Brain microvascular endothelial cell (primary cell): ENCODE data around the gene GNG12.

ENCODE experiments used
- DNase-seq: peaks from one replicate; pipeline ENCODE4 v3.0.0-alpha.2; 2020
- H3K27ac ChIP-seq: fragments of 250-450 bp; sonication (Bioruptor Pico); 2 replicates; pipeline ENCODE4 v1.5.1; 2020; ENCODE audit warnings: mild to moderate bottlenecking, moderate library complexity
- H3K27me3 ChIP-seq: fragments of 250-450 bp; sonication (Bioruptor Pico); replicated peaks from 2 replicates; pipeline ENCODE4 v1.5.1; 2020; ENCODE audit warnings: mild to moderate bottlenecking
- H3K36me3 ChIP-seq: fragments of 250-450 bp; sonication (Bioruptor Pico); replicated peaks from 2 replicates; pipeline ENCODE4 v1.5.1; 2020; ENCODE audit warnings: mild to moderate bottlenecking
- H3K4me3 ChIP-seq: 2 replicates; pipeline ENCODE4 v1.5.1; 2011; ENCODE audit warnings: low read depth, mild to moderate bottlenecking, control low read depth, low read length, moderate library complexity
- CTCF ChIP-seq: IDR thresholded peaks from 2 replicates; pipeline ENCODE4 v1.5.1; 2011; ENCODE audit warnings: low read depth, mild to moderate bottlenecking, moderate library complexity, low read length, control low read depth, inconsistent platforms; ENCODE audit errors: missing control alignments
- in situ Hi-C: cut with HindIII; loops from 2 replicates; pipeline ENCODE4 v1.10.0; 2017; ENCODE audit warnings: low sequenced_read_pairs, low pct_ligation_motif_present

The GNG12 gene

GRCh38 chr1:67655581-67655980 is 177.7 kb downstream of the GNG12 start:
- DNase-seq = no peak
- no peaks in the 10 kb centered on the region for H3K36me3 ChIP-seq
- in situ Hi-C loops = no loop called here
- no peaks in the 10 kb centered on the region for H3K27me3 ChIP-seq
- H3K4me3 ChIP-seq = no peak overlapping the region
- H3K27ac ChIP-seq = no peak overlapping the region
- no peak for TF ChIP-seq CTCF

DNA sequence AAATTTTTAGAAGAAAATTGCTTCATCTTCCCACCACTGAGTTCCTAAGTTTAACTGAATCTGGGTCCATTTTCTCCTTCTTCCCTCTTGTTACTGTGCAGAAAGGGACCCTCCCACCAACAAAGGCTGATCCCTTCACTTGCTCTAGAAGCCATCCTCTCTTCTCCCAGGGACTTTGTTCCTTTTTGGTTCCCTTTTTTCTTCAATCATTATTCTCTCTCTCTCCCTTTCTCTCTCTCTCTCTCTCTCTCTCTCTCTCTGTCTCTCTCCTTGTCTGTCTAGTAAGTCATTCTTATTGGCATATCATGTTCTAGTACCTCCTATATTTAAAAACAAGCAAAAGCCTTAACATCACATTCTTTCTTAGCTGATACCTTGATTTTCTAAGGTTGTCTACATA is 180.0 kb downstream of the GNG12 start:
- no peak for TF ChIP-seq CTCF
- no peak for DNase-seq
- in situ Hi-C loops = no loop called here
- Histone ChIP-seq H3K4me3 (no peak overlapping the region), H3K27me3 (no peaks in the 10 kb centered on the region), H3K27ac (no peak overlapping the region), H3K36me3 (no peaks in the 10 kb centered on the region)

DNA sequence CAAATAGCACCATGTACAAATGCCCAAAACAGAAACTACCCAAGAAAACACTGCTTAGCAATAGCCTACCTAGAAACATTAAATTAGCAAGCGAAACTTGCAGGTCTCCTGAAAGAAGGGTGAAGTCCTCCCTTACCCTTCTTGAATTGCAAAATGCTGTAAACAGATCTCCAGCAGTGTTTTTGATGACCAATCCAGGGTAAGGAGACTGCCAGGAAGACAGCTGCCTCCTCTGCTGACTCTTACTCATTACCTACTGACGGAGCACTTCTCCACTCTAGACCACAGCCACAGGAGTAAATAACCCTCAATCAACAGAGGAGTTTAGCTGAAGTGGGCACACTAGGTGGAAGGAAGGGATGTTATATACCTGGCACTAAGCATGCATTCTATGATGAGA is 180.5 kb downstream of the GNG12 start:
- in situ Hi-C loops = no loop called here
- no peaks in the 10 kb centered on the region for H3K36me3 ChIP-seq
- peak; percentile 63 for DNase-seq
- H3K4me3 ChIP-seq = no peak overlapping the region
- H3K27me3 ChIP-seq = no peaks in the 10 kb centered on the region
- TF ChIP-seq CTCF = no peak
- H3K27ac ChIP-seq = no peak overlapping the region
